Suprapubic skin (tissue), 4 donors: ENCODE measurements around the gene TULP4. TPM values are rescaled to one million over a fixed set of nuclear protein-coding genes. Genes with fewer than 3 reads are reported as not detected.

Experiments
- DNase-seq, 2 donors: peaks; one replicate each; pipeline ENCODE4 v3.0.0-alpha.2; 2019; ENCODE audit warnings: low spot score in 2 of 2
- H3K27ac ChIP-seq: fragments of 200-600 bp; sonication (generic); one replicate; pipeline ENCODE4 v1.5.1; 2019
- H3K27me3 ChIP-seq: fragments of 200-600 bp; sonication (generic); one replicate; pipeline ENCODE4 v1.5.1; 2019
- H3K36me3 ChIP-seq: fragments of 200-600 bp; sonication (generic); one replicate; pipeline ENCODE4 v1.5.1; 2019
- H3K4me1 ChIP-seq: fragments of 200-600 bp; sonication (generic); one replicate; pipeline ENCODE4 v1.5.1; 2019
- H3K4me3 ChIP-seq: fragments of 200-600 bp; sonication (generic); one replicate; pipeline ENCODE4 v1.5.1; 2019; ENCODE audit warnings: mild to moderate bottlenecking
- H3K9me3 ChIP-seq: fragments of 200-600 bp; sonication (generic); one replicate; pipeline ENCODE4 v1.5.1; 2019
- EP300 ChIP-seq: sonication (generic); formaldehyde crosslinking; IDR thresholded peaks from one replicate; pipeline ENCODE4 v1.6.1; 2017; ENCODE audit warnings: antibody characterized with exemption
- POLR2A ChIP-seq, 2 donors: fragments of 450-650 bp; IDR thresholded peaks; one replicate each; pipeline ENCODE4 v1.6.1; 2017; ENCODE audit warnings: antibody characterized with exemption in 2 of 2, mild to moderate bottlenecking in 2 of 2, moderate library complexity in 2 of 2
- POLR2AphosphoS5 ChIP-seq, 3 donors: sonication (generic); formaldehyde crosslinking; IDR thresholded peaks; one replicate each; pipeline ENCODE4 v1.6.1; 2017; ENCODE audit warnings: antibody characterized with exemption in 3 of 3
- WGBS: methylation state at CpG from one replicate; pipeline ENCODE4 v1.1.5; 2018; 5-methylcytosine and 5-hydroxymethylcytosine counted together
- total RNA-seq, 4 donors: library from RNA; depleted of rRNA; stranded (reverse); fragments of >200 nt; gene quantifications; one replicate each; pipeline ENCODE4 v1.1.0, GENCODE V29; 2016
- TF ChIP-seq, protein P1 (sequence below), 2 donors: fragments of 200-600 bp in 1 of 2; fragments of 450-650 bp in 1 of 2; sonication (generic) in 1 of 2; IDR thresholded peaks; one replicate each; pipeline ENCODE4 v1.5.1; 2016 to 2019; ENCODE audit warnings: antibody characterized with exemption in 2 of 2, mild to moderate bottlenecking in 1 of 2, moderate library complexity in 1 of 2

Gene TULP4
- total RNA-seq, 4 donors from 2014 or later: 123 to 156 (median 132) TPM

DNA sequence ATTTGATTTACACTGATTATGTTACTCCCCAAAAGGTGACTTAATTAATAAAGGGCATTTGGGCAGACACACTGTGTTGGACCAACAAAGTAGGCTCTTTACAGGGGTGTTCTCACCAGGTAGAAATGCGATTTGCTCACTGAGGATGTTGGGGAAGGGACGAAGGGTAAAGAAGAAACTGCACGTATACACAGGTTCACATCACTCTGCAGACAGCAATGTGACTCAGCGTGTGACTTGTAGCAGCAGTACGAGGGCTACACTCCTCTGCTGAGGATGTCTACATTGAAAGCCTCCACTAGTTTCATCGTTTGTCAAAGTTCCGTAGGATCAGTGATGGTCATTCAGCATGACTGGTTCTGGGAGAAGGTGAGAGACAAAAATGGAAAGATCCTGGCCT, 194.9 kb downstream of the TULP4 start:
- no peak overlapping the region for H3K27ac ChIP-seq
- H3K27me3 ChIP-seq: no peaks in the 10 kb centered on the region
- no peak for DNase-seq
- peaks cover 18% of the 10 kb centered on the region for H3K36me3 ChIP-seq
- TF ChIP-seq, protein P1, sequence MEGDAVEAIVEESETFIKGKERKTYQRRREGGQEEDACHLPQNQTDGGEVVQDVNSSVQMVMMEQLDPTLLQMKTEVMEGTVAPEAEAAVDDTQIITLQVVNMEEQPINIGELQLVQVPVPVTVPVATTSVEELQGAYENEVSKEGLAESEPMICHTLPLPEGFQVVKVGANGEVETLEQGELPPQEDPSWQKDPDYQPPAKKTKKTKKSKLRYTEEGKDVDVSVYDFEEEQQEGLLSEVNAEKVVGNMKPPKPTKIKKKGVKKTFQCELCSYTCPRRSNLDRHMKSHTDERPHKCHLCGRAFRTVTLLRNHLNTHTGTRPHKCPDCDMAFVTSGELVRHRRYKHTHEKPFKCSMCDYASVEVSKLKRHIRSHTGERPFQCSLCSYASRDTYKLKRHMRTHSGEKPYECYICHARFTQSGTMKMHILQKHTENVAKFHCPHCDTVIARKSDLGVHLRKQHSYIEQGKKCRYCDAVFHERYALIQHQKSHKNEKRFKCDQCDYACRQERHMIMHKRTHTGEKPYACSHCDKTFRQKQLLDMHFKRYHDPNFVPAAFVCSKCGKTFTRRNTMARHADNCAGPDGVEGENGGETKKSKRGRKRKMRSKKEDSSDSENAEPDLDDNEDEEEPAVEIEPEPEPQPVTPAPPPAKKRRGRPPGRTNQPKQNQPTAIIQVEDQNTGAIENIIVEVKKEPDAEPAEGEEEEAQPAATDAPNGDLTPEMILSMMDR (IDR thresholded peaks at IDR 0.05): no peak
- TF ChIP-seq EP300 (no peak), POLR2AphosphoS5 (IDR thresholded peaks at IDR 0.05) (no peak), POLR2A (IDR thresholded peaks at IDR 0.05) (no peak)
- no peak overlapping the region for H3K4me3 ChIP-seq
- 95% methylated on average over 7 of the region's 7 CpGs for WGBS
- no peaks in the 10 kb centered on the region for H3K9me3 ChIP-seq
- no peaks in the 10 kb centered on the region for H3K4me1 ChIP-seq

DNA sequence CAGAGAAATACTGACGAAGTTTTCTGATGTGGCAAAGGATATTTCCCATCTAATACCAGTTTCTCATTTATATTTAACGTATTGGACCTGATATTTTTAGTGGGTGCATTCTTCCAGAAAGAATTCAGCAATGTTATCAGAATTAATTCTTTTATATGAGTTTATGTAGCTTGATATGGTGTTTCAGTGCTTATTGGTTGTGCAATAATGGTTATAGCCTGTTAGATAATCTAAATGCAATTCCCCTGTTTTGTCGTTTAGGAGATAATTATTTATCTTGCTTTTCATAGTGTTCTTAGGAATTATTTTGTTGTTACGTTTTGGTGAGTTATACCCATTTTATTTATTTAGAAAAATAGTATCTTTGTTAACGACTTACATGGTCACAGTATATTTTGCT, 196.2 kb downstream of the TULP4 start:
- Histone ChIP-seq H3K27me3 (no peaks in the 10 kb centered on the region), H3K27ac (no peak overlapping the region), H3K9me3 (no peaks in the 10 kb centered on the region), H3K4me3 (no peak overlapping the region), H3K4me1 (no peaks in the 10 kb centered on the region), H3K36me3 (peaks cover 9% of the 10 kb centered on the region)
- DNase-seq: no peak
- WGBS: 90% methylated on average over 5 of the region's 5 CpGs
- TF ChIP-seq POLR2AphosphoS5 (IDR thresholded peaks at IDR 0.05): no peak
- TF ChIP-seq POLR2A (IDR thresholded peaks at IDR 0.05): no peak
- no peak for TF ChIP-seq EP300
- TF ChIP-seq, protein P1 (IDR thresholded peaks at IDR 0.05): no peak

- no peaks in the 10 kb centered on the region for H3K9me3 ChIP-seq
- H3K4me1 ChIP-seq: no peaks in the 10 kb centered on the region
- H3K4me3 ChIP-seq: no peak overlapping the region
- no peak for TF ChIP-seq EP300
- TF ChIP-seq, protein P1 (IDR thresholded peaks at IDR 0.05): no peak
- no peak for TF ChIP-seq POLR2AphosphoS5 (IDR thresholded peaks at IDR 0.05)
- TF ChIP-seq POLR2A (IDR thresholded peaks at IDR 0.05): no peak
- no peak for DNase-seq
- no peaks in the 10 kb centered on the region for H3K27me3 ChIP-seq
- 96% methylated on average over 11 of the region's 11 CpGs for WGBS
- H3K27ac ChIP-seq: no peak overlapping the region
- H3K36me3 ChIP-seq: peaks cover 9% of the 10 kb centered on the region
These were observed 197.2 kb downstream of the TULP4 start for GRCh38 chr6:158509465-158509864.

GRCh38 chr6:158512809-158513208, 200.5 kb downstream of the TULP4 start:
- no peaks in the 10 kb centered on the region for H3K9me3 ChIP-seq
- H3K4me3 ChIP-seq: no peak overlapping the region
- no peaks in the 10 kb centered on the region for H3K4me1 ChIP-seq
- peaks cover 18% of the 10 kb centered on the region for H3K27me3 ChIP-seq
- WGBS: 79% methylated on average over 4 of the region's 4 CpGs
- TF ChIP-seq POLR2AphosphoS5 (IDR thresholded peaks at IDR 0.05): no peak
- TF ChIP-seq EP300: no peak
- TF ChIP-seq, protein P1 (IDR thresholded peaks at IDR 0.05): no peak
- TF ChIP-seq POLR2A (IDR thresholded peaks at IDR 0.05): no peak
- no peaks in the 10 kb centered on the region for H3K36me3 ChIP-seq
- no peak for DNase-seq
- H3K27ac ChIP-seq: no peak overlapping the region

- DNase-seq: no peak
- TF ChIP-seq EP300: no peak
- TF ChIP-seq, protein P1 (IDR thresholded peaks at IDR 0.05): no peak
These were observed 201.9 kb downstream of the TULP4 start for GRCh38 chr6:158514176-158514575.

More at GRCh38 chr6:158514176-158514575, 201.9 kb downstream of the TULP4 start:
- peaks cover 19% of the 10 kb centered on the region for H3K27me3 ChIP-seq
- H3K9me3 ChIP-seq: no peaks in the 10 kb centered on the region
- no peaks in the 10 kb centered on the region for H3K36me3 ChIP-seq
- 74% methylated on average over 4 of the region's 4 CpGs for WGBS
- peaks cover 7% of the 10 kb centered on the region for H3K4me1 ChIP-seq
- H3K27ac ChIP-seq: no peak overlapping the region
- H3K4me3 ChIP-seq: no peak overlapping the region
